GM12891 (cell line): ENCODE measurements around the gene ADRA1B.

Source experiments
- POLR2A ChIP-seq: IDR thresholded peaks from 2 replicates; pipeline ENCODE4 v1.6.1; 2011; ENCODE audit warnings: low read depth, low read length, control low read depth
- POLR2AphosphoS5 ChIP-seq: IDR thresholded peaks from 2 replicates; pipeline ENCODE4 v1.6.1; 2011; ENCODE audit warnings: low read depth, low read length, control low read depth

DNA sequence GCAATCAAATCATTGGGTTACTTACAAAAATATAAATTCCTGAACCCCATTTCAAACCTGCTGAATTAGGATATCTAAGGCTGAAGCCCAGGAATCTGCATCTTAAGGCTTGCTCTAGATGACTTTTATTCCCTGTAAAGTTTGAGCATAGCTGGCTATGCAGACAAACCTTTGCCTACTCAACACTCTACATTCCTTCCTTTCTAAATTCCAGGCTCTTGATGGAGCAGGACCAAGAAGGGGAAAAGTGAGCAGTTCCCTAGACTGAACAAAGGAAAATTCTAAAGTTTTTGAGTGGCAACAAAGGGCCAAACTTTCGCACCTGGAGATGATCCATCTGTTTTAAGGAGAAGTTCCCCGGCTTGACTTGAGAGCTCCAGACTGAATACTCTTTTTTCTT is 9.8 kb upstream of the ADRA1B start:
- TF ChIP-seq POLR2A = no peak
- TF ChIP-seq POLR2AphosphoS5 = no peak
